Measurements from ENCODE around the gene CRYAB.

The CRYAB gene, protein sequence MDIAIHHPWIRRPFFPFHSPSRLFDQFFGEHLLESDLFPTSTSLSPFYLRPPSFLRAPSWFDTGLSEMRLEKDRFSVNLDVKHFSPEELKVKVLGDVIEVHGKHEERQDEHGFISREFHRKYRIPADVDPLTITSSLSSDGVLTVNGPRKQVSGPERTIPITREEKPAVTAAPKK

DNA sequence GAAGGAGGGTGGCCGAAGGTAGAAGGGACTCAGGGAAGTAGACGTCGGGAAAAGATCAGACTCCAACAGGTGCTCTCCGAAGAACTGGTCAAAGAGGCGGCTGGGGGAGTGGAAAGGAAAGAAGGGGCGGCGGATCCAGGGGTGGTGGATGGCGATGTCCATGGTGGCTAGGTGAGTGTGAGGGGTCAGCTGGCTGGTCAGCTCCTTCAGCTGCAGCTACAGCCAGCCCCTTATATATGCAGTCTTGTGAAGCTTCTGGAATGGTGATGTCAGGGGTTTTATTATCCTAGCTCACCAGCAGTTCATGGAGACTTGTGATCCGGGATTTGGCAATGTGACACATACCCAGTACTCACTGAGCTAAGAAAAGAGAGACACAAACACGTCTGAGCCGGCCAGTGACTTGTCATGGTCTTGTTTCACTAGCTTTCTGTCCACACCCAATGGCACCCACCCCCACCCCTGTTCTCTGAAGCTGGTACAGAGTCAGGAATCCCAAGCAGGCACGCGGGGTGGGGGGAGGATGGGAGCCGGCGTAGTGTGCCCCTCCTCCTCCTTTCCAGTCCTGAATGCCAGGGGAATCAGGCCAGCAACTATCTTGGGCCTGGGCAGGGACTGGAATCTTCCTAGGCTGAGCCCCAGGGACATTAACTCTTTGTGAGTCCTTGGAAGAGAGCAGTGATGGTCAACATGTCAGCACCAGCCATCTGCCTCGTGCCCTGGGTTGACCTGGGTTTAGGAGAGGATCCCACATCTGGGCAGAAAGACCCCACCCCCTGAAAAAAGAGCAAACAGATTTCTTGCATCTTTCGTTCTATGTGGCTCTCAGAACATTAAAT lies at the start of gene CRYAB:
CRYAB (minus strand) TSS at position 208 of the 839 bp plus-strand sequence; CDS start at position 162, 46 bp downstream.
- peak; percentile 73 to 92 for DNase-seq (ENCODE audit: low read depth in 2 of 2)
- TF ChIP-seq, protein P1, sequence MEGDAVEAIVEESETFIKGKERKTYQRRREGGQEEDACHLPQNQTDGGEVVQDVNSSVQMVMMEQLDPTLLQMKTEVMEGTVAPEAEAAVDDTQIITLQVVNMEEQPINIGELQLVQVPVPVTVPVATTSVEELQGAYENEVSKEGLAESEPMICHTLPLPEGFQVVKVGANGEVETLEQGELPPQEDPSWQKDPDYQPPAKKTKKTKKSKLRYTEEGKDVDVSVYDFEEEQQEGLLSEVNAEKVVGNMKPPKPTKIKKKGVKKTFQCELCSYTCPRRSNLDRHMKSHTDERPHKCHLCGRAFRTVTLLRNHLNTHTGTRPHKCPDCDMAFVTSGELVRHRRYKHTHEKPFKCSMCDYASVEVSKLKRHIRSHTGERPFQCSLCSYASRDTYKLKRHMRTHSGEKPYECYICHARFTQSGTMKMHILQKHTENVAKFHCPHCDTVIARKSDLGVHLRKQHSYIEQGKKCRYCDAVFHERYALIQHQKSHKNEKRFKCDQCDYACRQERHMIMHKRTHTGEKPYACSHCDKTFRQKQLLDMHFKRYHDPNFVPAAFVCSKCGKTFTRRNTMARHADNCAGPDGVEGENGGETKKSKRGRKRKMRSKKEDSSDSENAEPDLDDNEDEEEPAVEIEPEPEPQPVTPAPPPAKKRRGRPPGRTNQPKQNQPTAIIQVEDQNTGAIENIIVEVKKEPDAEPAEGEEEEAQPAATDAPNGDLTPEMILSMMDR (IDR thresholded peaks at IDR 0.05; ENCODE audit: low read depth, low read length): no peak
- peak within 1 kb of the TSS; percentile 19 to 43 for H3K4me3 ChIP-seq (replicated peaks in 1 of 2; ENCODE audit: low read depth in 2 of 2, low read length in 2 of 2)

DNA sequence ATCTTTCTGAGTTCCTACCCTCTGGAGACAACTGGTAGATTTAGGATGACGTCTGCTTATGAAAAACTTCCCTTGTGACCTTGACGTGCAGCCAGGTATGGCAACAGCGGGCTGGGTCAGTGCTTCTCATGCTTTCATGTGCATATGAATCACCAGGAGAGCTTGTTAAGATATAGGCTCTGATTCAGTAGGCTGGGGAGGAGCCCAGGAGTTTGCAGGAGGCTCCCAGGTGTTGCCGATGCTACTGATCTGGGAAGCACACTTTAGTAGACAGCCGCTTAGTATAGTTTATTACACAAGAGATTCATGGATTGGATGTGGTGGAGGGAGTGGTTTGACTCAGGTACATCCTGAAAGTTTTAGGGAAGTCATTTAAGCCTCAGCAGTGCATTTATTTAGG lies 49.3 kb upstream of the CRYAB start:
- H3K4me3 ChIP-seq (replicated peaks in 1 of 2; ENCODE audit: low read depth in 2 of 2, low read length in 2 of 2): no peak overlapping the region
- TF ChIP-seq, protein P1 (IDR thresholded peaks at IDR 0.05; ENCODE audit: low read depth, low read length): no peak
- DNase-seq (ENCODE audit: low read depth in 2 of 2): peak in 1 of 2 donors; percentile 40

DNA sequence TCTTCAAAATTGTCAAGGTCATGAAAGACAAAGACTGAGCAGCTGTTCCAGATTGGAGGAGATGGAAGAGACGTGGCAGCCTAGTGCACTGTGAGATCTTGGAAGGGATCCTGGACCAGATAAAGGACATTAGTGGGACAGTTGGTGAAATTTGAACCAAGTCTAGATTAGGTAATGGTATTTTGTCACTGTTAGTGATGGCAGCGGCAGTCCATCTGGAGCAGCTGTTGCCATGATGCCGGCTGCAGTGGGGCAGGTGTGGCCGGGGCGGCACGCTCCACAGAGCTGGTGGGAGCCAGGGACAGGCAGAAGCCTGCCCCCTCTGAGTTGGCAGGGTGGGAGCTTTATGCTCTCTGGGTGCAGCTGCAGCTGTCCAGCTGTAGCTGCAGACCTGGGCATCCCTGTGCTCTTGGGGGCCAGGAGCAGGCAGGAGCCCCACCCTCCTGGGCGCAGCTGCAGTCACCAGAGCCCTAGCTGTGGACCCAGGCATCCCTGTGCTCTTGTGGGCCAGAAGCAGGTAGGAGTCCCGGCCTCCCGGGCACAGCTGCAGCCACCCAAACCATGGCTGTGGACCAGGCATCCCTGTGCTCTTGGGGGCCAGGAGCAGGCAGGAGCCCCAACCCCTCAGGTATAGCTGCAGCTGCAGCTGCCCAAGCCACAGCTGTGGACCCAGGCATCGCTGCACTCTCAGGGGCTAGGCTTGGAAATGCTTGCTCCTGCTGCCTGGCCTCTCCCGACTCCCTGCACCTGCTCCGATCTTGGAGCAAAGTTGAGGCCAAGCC lies 46.3 kb upstream of the CRYAB start:
- DNase-seq (ENCODE audit: low read depth in 2 of 2): no peak
- no peak overlapping the region for H3K4me3 ChIP-seq (replicated peaks in 1 of 2; ENCODE audit: low read depth in 2 of 2, low read length in 2 of 2)
- TF ChIP-seq, protein P1 (IDR thresholded peaks at IDR 0.05; ENCODE audit: low read depth, low read length): no peak

DNA sequence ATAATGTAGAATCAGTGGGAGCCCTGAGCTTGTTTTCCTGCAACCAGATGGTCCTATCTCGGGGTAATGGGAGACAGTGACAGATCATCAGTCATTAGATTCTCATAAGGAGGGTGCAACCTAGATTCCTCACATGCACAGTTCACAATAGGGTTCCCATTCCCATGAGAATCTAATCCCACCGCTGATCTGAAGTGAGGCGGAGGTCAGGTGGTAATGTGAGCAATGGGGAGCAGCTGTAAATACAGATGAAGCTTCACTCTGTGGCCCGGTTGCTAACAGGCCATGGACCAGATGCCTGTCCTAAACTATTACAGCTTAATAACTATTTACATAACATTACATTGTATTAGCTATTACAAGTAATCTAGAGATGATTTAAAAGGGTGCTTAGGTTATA lies 42.6 kb upstream of the CRYAB start:
- H3K4me3 ChIP-seq (replicated peaks in 1 of 2; ENCODE audit: low read depth in 2 of 2, low read length in 2 of 2): no peak overlapping the region
- DNase-seq (ENCODE audit: low read depth in 2 of 2): no peak
- TF ChIP-seq, protein P1 (IDR thresholded peaks at IDR 0.05; ENCODE audit: low read depth, low read length): no peak

DNA sequence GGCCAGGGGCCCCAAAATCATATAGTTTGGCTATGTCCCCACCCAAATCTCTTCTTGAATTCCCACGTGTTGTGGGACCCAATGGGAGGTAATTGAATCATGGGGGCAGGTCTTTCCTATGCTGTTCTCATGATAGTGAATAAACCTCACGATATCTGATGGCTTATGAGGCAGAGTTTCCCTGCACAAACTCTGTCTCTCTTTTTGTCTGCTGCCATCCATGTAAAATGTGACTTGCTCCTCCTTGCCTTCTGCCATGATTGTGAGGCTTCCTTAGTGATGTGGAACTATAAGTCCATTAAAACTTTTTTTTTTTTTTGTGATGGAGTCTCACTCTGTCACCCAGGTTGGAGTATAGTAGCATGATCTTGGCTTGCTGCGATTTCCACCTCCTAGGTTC lies 40.0 kb upstream of the CRYAB start:
- H3K4me3 ChIP-seq (replicated peaks in 1 of 2; ENCODE audit: low read depth in 2 of 2, low read length in 2 of 2): no peak overlapping the region
- TF ChIP-seq, protein P1 (IDR thresholded peaks at IDR 0.05; ENCODE audit: low read depth, low read length): no peak
- no peak for DNase-seq (ENCODE audit: low read depth in 2 of 2)

DNA sequence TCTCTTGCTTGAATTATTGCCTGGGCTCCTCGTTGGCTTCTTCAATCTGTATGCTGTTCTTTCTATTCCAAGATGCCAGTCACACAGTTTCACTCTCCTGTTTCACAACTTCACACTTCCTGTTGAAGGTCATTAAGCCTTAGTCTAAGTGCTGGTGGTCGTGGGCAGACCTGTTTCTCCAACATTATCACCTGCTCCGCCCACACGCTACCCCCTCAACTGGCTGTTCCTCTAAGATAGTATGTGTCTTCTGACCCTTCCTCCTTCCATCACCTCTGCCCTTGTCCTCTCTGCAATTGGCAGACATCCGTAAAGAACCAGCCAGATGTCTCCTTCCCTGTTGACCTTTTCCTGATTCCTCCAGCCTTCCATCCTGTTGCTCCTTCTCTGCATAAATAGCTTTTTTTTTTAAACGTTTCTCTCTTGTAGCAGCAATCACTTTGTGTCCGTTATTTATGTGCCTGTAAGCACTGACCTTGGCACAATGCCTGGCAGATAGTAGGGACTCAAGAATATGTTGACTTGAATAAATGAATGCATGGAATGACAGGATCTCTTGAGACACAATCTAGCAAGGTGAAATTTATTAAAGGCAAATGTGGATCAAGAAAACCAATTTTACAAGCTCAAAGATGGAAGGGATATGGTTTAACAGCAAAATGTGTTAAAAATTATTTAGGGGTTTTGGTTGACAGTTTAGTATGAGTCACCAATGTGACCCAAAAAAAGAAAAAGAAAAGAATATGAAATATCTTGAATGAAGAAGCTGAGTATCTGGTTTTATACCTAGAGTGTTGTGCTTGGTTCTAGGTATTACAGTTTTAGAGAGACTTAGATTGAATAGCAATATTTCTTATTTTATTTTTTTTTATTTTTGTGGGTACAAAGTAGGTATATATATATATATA lies 38.2 kb upstream of the CRYAB start:
- TF ChIP-seq, protein P1 (IDR thresholded peaks at IDR 0.05; ENCODE audit: low read depth, low read length): no peak
- peak in 1 of 2 donors; percentile 33 for DNase-seq (ENCODE audit: low read depth in 2 of 2)
- H3K4me3 ChIP-seq (replicated peaks in 1 of 2; ENCODE audit: low read depth in 2 of 2, low read length in 2 of 2): no peak overlapping the region

Measured in cardiac fibroblast (primary cell).